ENCODE results near the gene IMMP2L. TPM values are rescaled to one million over a fixed set of nuclear protein-coding genes. Genes with fewer than 3 reads are reported as not detected.

Gene IMMP2L
- total RNA-seq, 1 experiment from 2014 or later, result 8.8 TPM

DNA sequence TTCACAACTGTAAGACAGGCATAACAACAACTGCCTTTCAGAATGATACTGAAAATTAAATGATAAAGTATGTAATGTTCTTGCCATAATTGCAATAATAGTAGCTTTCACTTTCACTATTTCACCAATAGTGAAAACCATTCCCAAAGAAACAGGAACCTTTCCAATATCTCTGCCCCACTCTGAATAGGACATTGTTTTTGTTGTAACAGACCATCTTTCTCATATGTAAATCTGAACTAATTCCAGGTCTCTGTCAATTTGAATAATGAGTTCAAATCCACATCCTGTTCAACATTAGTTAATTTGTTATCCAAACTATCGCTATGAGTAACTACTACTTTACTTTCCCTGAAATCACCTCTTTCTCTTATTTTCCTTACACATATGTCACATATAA is 323.4 kb downstream of the IMMP2L start:
- DNase-seq (ENCODE audit: low read depth, low spot score) (no peak), ATAC-seq (no peak)
- no TSS peak for BruUV-seq (replicated peaks)
- ChIA-PET POLR2A (no interaction called here), CTCF (no interaction called here)
- in situ Hi-C loops (cut with HindIII; ENCODE audit: low pct_unique_long_range_greater_than_20kb, low sequenced_read_pairs), result no loop called here
- Histone ChIP-seq H3K36me3 (ENCODE audit: control insufficient read depth, insufficient read depth, low read length) (no peaks in the 10 kb centered on the region), H3K4me1 (ENCODE audit: control insufficient read depth, insufficient read depth, low read length) (no peaks in the 10 kb centered on the region), H3K27me3 (ENCODE audit: control insufficient read depth, insufficient read depth, low read length) (no peaks in the 10 kb centered on the region), H3K9me3 (ENCODE audit: control insufficient read depth, insufficient read depth, low read depth, low read length) (no peaks in the 10 kb centered on the region), H3K4me3 (ENCODE audit: low read depth in 2 of 2, low read length in 2 of 2) (peak overlapping the region in 1 of 2 experiments; percentile 12; a peak in 1 of 4 replicates), H3K27ac (ENCODE audit: low read length) (no peak overlapping the region)
- intact Hi-C loops (cut with micrococcal nuclease; ENCODE audit: unreplicated experiment), result no loop called here
- no peak for TF ChIP-seq POLR2AphosphoS5 (IDR thresholded peaks at IDR 0.05; ENCODE audit: low read depth, low read length)
- no peak for TF ChIP-seq SIN3A (IDR thresholded peaks at IDR 0.05; ENCODE audit: borderline replicate concordance, insufficient read depth, low read depth, low read length)
- TF ChIP-seq TCF7L2 (IDR thresholded peaks at IDR 0.05; ENCODE audit: low read depth, low read length), result no peak
- TF ChIP-seq, protein P1, sequence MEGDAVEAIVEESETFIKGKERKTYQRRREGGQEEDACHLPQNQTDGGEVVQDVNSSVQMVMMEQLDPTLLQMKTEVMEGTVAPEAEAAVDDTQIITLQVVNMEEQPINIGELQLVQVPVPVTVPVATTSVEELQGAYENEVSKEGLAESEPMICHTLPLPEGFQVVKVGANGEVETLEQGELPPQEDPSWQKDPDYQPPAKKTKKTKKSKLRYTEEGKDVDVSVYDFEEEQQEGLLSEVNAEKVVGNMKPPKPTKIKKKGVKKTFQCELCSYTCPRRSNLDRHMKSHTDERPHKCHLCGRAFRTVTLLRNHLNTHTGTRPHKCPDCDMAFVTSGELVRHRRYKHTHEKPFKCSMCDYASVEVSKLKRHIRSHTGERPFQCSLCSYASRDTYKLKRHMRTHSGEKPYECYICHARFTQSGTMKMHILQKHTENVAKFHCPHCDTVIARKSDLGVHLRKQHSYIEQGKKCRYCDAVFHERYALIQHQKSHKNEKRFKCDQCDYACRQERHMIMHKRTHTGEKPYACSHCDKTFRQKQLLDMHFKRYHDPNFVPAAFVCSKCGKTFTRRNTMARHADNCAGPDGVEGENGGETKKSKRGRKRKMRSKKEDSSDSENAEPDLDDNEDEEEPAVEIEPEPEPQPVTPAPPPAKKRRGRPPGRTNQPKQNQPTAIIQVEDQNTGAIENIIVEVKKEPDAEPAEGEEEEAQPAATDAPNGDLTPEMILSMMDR (IDR thresholded peaks at IDR 0.05), result no peak
- TF ChIP-seq, protein P2, sequence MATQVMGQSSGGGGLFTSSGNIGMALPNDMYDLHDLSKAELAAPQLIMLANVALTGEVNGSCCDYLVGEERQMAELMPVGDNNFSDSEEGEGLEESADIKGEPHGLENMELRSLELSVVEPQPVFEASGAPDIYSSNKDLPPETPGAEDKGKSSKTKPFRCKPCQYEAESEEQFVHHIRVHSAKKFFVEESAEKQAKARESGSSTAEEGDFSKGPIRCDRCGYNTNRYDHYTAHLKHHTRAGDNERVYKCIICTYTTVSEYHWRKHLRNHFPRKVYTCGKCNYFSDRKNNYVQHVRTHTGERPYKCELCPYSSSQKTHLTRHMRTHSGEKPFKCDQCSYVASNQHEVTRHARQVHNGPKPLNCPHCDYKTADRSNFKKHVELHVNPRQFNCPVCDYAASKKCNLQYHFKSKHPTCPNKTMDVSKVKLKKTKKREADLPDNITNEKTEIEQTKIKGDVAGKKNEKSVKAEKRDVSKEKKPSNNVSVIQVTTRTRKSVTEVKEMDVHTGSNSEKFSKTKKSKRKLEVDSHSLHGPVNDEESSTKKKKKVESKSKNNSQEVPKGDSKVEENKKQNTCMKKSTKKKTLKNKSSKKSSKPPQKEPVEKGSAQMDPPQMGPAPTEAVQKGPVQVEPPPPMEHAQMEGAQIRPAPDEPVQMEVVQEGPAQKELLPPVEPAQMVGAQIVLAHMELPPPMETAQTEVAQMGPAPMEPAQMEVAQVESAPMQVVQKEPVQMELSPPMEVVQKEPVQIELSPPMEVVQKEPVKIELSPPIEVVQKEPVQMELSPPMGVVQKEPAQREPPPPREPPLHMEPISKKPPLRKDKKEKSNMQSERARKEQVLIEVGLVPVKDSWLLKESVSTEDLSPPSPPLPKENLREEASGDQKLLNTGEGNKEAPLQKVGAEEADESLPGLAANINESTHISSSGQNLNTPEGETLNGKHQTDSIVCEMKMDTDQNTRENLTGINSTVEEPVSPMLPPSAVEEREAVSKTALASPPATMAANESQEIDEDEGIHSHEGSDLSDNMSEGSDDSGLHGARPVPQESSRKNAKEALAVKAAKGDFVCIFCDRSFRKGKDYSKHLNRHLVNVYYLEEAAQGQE (IDR thresholded peaks at IDR 0.05; ENCODE audit: insufficient read depth in 1 of 2, low read depth in 2 of 2, low read length in 1 of 2), result no peak

DNA sequence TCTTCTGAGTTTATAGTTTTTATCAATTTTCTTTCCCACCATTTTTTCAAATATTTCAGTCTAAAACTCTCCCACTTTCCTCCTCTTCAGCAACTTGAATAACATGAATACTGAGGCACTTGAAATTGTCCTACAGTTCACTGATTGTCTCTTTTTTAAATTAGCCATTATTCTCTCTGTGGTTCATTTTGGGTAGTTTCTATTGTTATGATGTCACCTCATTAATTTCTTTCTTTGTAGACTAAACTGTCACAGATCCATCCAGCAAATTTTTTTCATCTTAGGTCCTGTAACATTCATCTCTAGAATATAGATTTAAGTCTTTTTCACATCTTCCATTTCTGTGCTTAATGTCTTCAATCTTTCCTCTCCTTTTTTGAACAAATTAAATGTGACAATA is 326.6 kb downstream of the IMMP2L start:
- intact Hi-C loops (cut with micrococcal nuclease; ENCODE audit: unreplicated experiment), result no loop called here
- DNase-seq (ENCODE audit: low read depth, low spot score) (no peak), ATAC-seq (no peak)
- Histone ChIP-seq H3K9me3 (ENCODE audit: control insufficient read depth, insufficient read depth, low read depth, low read length) (no peaks in the 10 kb centered on the region), H3K4me3 (ENCODE audit: low read depth in 2 of 2, low read length in 2 of 2) (no peak overlapping the region), H3K36me3 (ENCODE audit: control insufficient read depth, insufficient read depth, low read length) (no peaks in the 10 kb centered on the region), H3K27ac (ENCODE audit: low read length) (no peak overlapping the region), H3K4me1 (ENCODE audit: control insufficient read depth, insufficient read depth, low read length) (no peaks in the 10 kb centered on the region), H3K27me3 (ENCODE audit: control insufficient read depth, insufficient read depth, low read length) (no peaks in the 10 kb centered on the region)
- ChIA-PET POLR2A (no interaction called here), CTCF (no interaction called here)
- in situ Hi-C loops (cut with HindIII; ENCODE audit: low pct_unique_long_range_greater_than_20kb, low sequenced_read_pairs), result no loop called here
- TF ChIP-seq SIN3A (IDR thresholded peaks at IDR 0.05; ENCODE audit: borderline replicate concordance, insufficient read depth, low read depth, low read length), result no peak
- TF ChIP-seq, protein P1 (IDR thresholded peaks at IDR 0.05), result no peak
- TF ChIP-seq TCF7L2 (IDR thresholded peaks at IDR 0.05; ENCODE audit: low read depth, low read length), result no peak
- TF ChIP-seq, protein P2 (IDR thresholded peaks at IDR 0.05; ENCODE audit: insufficient read depth in 1 of 2, low read depth in 2 of 2, low read length in 1 of 2), result no peak
- no peak for TF ChIP-seq POLR2AphosphoS5 (IDR thresholded peaks at IDR 0.05; ENCODE audit: low read depth, low read length)
- no TSS peak for BruUV-seq (replicated peaks)
